Right ventricle myocardium superior (tissue), 1 donor: ENCODE measurements around the gene ALG8. TPM values are rescaled to one million over a fixed set of nuclear protein-coding genes. Genes with fewer than 3 reads are reported as not detected.
"Not testable (repeated sequence)": the region's sequence is repeated elsewhere in the genome, so short reads cannot be mapped to it uniquely, and the experiment has no call there.

Experiments used
- ATAC-seq: fragments of 200-7000 bp; cut with Tn5 transposase; one replicate; pipeline ENCODE4 v1.9.1; 2020; ENCODE audit warnings: mild to moderate bottlenecking; ENCODE audit not compliant: poor library complexity
- DNase-seq: peaks from one replicate; pipeline ENCODE4 v3.0.0-alpha.2; 2020
- intact Hi-C: fragments of 100-400 bp; cut with DNase I; formaldehyde crosslinking; loops from one replicate; pipeline ENCODE4 v1.11.2; 2022
- total RNA-seq: library from RNA; stranded (reverse); fragmentation: NEBNext Ultra II Directional; extraction: Animal tissue kit (Norgen Biotek cat#: 25700); gene quantifications from one replicate; pipeline ENCODE4 v1.2.1, GENCODE V29; 2021
- donor health status: DM: no; HTN: yes; CAD: no; lungs with severe emphysema.

Gene ALG8
- total RNA-seq, 1 donor from 2014 or later = 15.8 TPM

DNA sequence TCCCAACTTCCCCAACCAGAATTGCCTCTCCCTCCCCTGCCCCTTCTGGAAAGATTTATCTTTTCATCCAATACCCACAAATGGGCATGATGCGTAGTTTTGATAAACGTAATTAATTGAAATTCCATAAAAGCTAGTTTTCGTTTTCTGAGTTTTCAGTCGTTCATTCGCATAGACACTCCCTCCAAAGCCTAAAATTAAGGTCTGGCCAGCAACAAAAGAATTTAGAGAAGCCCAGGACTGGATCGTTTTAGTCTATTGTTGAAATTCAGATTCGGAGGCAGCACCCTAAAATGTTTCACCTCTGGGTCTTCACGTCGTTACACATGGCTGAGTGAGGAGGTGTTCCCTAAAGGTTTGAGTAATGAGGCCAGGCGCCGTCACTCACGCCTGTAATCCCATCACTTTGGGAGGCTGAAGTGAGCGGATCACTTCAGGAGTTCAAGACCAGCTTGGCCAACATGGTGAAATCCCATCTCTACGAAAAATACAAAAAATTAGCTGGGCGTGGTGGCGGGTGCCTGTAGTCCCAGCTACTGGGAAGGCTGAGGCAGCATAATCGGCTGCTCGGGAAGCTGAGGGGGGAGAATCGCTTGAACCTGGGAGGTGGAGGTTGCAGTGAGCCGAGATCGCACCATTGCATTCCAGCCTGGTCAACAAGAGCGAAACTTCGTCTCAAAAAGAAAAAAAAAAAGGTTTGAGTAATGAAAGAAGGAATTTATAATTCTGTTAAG is 59.2 kb downstream of the ALG8 start:
- intact Hi-C loops = no loop called here
- no peak for DNase-seq
- ATAC-seq = no peak

DNA sequence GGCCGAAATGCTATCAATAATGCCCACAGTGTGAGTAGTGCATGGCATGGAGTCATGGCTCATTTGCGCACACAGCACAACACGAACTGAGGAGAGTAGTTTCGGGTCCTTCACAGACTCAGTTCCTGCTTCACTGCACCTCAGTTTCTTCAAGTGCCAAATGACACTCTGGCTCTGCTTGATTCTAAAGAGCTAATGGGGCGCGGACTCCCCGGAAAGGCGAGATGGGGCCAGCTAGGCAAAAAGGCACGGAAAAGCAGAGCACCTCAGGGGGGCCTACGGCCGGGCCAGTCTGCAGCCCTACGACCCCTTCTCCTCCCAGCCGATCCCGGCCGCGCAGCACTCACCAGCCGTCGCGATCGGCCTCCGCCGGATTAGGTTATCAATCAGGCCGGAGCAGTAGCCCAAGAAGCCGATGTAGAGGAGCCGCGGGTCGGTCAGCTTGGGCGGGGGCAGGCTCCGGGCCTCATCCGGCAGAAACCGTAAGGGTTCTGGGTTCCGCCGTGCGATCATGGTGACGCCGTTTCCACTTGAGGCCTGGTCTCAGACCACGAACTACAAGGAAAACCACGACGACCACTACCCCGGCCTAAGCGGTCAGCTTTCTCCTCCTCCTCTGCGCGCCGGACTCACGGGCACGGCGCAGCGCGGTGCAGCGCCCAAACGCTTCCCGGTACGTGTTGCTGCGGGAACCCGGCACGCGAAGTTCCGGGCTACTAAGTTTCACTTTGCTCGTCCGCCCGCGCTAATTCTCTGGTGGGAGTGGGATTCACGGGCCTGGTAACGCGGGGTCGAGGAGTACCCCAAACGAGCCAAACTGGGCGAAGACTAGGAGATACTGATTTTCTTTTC is 60.0 kb downstream of the ALG8 start, which contains the start of gene NDUFC2:
NDUFC2 (minus strand) TSS at position 631 of the 852 bp plus-strand sequence; CDS start at position 513, 118 bp downstream.
- intact Hi-C loops = no loop called here
- peak; percentile 90 for DNase-seq
- peak; percentile 97 for ATAC-seq

DNA sequence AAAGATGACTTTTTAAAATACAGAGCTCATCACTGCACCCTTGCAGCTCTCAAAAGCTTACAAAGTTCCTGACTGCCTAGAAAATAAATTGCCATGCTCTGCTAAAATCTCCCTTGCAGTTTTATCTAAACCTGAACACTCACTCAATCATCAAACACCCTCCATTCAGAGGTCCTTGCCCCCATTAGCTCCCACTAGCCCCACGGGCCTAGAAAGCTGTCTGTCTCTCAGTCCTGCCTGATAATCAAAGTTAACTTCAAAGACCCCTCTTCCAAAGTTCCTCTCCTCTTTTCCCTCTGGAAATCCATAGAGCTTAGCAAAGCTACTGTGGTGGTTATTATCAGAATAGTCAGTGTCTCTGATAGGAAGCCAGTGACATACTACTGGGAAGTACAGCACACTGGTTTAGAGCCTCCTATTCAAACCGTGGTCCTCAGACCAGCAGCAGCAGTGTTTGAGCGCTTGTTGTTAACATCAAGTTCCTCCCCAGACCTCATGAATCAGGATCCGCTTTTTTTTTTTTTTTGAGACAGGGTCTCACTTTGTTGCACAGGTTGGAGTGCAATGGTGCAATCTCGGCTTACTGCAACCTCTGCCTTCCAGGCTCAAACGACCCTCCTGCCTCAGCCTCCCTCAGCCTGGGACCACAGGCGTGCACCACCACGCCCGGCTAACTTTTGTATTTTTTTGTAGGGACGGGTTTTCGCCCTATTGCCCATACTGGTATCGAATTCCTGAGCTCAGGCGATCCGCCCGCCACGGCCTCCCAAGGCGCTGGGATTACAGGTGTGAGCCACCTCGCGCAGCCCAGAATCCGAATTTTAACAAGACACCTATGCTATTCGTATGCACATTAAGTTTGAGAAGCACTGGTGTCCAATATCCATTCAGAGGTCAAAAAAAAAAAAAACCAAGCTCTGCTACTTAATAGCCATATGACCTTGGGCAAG is 60.9 kb downstream of the ALG8 start:
- no peak for DNase-seq
- intact Hi-C loops = no loop called here
- ATAC-seq = no peak

DNA sequence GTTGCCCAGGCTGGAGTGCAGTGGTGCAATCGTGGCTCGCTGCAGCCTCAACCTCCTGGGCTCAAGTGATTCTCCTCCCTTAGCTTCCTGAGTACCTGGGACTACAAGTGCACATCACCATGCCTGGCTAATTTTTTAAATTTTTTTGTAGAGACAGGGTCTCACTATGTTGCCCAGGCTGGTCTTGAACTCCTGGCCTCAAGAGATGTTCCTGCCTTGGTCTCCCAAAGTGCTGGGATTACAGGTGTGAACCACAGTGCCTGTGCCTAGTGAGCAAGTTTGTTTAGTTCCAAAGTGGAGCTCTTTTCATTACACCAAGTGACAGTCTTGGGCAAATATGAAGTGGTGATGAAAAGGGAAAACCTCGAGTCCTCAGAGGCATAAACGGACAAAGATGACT is 61.8 kb downstream of the ALG8 start:
- intact Hi-C loops, ATAC-seq: not testable (repeated sequence)

DNA sequence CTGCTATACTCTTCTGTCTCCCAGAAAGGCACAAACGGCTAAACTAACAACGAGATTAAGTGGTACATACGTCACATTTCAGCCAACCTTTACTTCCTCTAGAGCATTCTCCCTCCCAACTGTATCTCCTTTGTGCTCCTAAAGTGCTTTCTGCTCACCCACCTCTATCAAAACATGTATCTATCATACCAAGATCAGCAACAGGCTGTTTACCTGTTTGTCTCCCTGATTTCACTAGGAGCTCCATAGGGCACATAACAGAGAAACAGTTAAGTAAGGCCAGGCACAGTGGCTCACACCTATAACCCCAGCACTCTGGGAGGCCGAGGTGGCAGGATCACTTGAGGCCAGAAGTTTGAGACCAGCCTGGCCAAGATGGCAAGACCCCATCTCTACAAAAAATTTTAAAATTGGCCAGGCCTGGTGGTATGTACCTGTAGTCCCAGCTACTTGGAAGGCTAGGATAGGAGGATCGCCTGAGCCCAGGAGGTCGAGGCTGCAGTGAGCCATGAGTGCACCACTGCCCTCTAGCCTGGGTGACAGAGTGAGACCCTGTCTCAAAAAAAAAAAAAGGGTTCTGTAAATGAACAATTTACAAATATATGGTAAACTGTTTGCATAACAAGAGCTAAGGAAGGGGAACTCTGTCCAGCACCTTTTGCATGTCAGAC is 62.6 kb downstream of the ALG8 start:
- intact Hi-C loops = no loop called here
- DNase-seq (no peak), ATAC-seq (no peak)

More for the DNA sequence above, 61.8 kb downstream of the ALG8 start:
- not testable (repeated sequence) for DNase-seq

DNA sequence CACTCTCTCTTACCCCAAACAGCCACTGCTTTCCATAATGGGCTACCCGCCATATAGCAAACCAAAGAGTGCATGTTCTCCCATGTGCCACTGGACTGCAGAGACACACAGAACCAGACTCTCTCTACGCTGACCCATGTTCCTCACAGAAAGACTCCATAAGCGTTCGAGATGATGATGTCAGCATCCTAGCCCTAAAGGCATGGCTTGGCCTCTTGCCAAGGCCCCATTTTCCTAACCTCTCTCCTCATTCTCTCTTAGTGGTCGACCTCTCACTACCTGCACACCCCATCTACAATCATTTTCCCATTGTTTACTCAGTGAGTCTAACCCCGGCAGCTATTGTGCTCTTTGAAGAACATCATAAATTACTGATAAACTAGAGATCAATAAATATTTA is 64.7 kb downstream of the ALG8 start:
- intact Hi-C loops = no loop called here
- no peak for ATAC-seq
- no peak for DNase-seq

DNA sequence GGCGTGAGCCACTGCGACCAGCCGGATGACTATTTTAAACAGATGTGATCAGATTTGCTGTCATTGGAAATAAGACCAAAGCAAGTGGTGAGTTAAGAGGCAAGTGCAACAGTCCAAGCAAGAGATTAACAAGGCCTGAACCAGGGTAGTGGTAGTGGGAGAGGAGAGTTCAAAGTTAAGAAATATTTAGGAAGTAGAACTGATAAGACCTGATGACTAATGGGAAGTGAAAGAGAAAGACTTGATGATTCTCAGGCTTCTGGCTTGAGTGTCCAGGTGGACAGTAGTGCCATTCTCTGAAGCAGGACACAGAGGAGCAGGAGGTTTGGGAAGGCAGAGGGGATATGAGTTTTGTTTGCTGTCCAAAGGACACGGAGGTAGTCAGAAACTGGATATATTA is 67.0 kb downstream of the ALG8 start:
- DNase-seq (no peak), ATAC-seq (no peak)
- intact Hi-C loops = no loop called here

DNA sequence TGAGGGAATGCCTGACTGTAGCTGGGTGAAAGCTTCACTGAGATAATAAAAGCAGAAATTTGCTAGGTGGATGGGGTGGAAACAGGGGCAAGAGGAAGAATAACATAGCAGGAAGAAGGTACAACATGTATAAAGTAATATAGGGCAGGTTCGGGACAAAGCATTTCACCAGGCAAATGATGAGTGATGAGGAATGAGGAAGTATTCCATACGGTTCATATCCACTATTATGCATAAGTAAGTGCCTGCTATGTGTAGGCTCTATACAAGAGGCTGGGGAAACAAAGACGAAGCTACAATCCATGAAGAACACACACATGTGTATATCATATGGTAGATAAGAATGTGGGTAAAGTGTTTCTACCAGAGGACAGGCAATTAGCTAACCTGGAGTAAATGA is 67.7 kb downstream of the ALG8 start:
- intact Hi-C loops = no loop called here
- ATAC-seq = no peak
- DNase-seq = no peak

DNA sequence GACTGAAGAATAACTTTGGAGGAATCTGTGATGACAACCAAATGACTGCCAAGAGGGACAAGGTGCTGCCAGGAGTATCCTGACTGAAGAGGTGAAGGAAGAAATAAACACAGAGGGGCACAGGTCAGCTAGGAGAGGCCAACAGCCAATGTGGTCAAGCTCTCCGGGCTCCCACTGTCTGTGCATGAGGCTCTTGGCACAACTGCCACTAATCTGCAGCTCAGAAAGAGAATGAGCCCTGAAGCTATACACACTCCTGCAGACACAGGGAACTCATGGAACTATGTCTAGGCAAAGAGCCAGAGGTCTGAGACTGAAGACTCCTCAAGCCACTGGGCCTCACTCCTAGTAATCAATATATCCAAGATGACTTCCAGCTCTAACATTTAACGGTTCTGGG is 68.8 kb downstream of the ALG8 start:
- DNase-seq = no peak
- peak; percentile 25 for ATAC-seq
- intact Hi-C loops = no loop called here

DNA sequence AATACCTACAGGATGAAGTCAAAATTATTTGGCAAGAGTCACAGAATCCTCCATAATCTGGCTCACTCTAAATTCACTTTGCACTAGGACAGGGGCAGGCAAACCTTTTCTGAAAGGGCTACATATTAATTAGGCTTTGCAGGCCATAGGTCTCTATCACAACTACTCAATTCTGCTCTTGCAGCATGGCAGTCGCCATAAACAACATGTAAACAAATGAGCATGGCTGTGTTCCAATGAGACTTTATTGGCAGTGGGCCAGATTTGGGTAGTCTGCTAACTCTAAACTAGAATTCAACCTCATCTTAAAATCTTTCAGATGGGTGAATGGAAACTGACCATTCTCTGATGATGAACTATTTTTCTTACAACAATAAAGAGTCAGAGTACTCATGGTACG is 70.0 kb downstream of the ALG8 start:
- peak; percentile 64 for ATAC-seq
- intact Hi-C loops = no loop called here
- DNase-seq = no peak

DNA sequence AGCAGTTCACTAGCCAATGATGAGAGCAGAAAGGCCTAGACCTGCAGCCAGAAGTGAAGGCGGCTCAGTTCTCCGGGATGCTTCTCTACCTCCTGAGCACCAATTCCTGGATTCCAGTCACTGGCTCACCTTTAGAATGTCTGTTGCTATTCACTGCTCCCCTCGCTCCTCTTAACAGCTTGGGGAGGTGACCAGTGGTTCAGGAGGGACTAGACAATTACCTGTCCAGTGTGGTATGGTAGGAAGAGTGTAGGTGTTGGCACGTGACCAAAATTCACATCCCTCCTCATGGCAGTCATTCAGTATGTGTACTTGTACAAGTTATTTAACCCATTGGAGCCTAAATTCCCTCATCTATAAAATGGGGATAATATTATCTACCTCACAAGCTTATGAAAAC is 71.7 kb downstream of the ALG8 start:
- no peak for ATAC-seq
- intact Hi-C loops = no loop called here
- no peak for DNase-seq

DNA sequence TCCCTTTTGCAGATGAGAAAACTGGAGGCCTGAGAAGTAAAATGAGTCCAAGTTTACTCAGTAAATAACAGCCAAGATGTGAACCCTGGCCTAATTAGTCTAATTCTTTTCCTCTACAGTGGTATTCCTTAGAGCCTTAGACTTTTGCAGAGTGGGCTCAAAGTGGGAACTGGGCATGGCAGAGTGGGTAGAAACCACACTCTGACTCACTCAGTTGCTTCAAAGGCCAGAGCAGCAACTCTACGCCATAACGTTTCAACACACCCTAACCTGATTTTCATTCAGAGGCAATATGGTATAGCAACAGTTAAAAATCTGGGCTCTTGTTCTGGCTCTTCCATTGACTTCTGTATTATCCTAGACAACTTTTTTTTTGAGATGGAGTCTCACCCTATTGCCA is 73.0 kb downstream of the ALG8 start:
- DNase-seq = no peak
- no peak for ATAC-seq
- intact Hi-C loops = no loop called here

DNA sequence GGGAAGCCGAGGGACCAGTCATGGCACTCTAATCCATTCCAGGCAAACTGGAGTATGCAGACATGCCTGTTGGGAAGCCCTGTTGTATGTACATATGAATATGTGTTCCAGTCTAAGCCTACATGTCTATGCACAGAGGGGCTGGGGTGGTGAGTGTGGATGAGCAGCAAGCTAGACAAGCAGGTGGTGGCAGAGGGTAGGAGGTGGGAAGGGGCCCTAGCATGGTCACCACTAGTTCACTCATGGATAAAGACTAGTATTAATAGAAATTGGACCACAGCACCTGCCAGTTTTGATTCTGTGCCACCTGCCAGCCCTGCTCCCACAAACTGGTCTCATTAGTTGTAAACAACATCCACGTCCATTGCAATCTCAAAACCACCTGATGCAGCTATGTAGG is 74.2 kb downstream of the ALG8 start:
- intact Hi-C loops = no loop called here
- ATAC-seq = no peak
- no peak for DNase-seq

DNA sequence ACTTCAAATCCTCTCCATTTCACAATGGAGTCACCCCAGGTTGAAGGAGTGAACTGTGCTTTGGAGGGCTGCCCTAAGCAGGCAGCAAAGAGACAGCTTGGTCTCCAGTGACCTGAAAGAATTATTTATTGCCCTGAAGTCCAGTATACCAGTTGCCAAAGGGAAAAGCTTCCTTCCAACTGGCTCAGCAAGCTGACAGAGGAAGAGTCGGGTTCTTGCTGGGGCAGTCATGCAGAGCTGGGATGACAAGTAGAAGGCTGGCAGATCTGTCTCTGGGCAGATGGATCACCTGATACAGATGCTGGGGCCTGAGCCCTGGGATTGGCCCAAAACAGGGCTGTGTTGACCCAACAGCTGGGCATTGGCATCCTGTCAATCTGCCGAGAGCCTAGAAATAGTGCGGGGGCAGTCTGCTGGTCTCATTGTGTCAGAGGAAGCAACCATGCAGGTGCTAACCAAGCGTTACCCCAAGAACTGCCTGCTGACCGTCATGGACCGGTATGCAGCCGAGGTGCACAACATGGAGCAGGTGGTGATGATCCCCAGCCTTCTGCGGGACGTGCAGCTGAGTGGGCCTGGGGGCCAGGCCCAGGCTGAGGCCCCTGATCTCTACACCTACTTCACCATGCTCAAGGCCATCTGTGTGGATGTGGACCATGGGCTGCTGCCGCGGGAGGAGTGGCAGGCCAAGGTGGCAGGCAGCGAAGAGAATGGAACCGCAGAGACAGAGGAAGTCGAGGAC is 75.8 kb downstream of the ALG8 start, which contains the start of gene THRSP:
THRSP (plus strand) TSS at position 422 of the 742 bp plus-strand sequence; CDS start at position 443, 21 bp downstream.
- intact Hi-C loops = no loop called here
- no peak for ATAC-seq
- DNase-seq = no peak

DNA sequence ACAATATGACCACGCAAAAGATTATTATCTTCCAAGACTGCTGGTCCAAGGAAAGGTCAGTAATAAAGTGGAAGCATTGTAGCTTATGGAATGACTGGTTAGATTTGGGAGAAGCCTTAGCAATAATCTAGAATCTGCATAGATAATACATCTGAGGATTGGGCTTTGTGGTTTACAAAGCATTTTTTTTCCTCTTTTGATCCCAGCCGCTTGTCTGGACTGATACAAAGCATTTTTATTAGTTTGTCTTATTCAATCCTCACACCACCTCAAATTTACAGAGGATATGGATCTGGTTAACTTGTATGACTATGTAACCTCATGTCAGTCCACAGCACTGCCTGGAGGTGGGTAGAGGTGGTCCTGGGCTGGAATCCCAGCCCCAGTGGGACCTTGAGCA is 76.8 kb downstream of the ALG8 start:
- no peak for DNase-seq
- ATAC-seq = no peak
- intact Hi-C loops = no loop called here

DNA sequence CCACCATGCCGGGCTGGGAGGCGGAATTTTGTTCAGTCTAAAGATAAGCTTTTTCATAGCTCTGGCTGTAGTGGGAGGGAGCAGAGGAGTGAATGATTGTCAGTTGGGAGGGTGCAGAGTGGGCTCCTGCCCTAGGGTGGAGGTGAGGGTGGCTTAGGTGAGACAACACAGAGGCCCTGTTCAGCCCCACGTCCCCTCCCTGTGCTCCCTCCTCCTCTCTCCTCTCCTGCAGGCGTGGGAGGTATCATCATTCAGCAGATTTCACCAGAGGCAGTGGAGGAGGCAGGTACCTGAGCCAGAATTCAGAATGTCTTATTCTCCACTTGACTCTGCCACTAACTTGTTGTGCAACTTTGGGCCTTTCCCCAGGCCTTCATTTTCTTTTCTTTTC is 77.5 kb downstream of the ALG8 start:
- no peak for ATAC-seq
- DNase-seq = no peak
- intact Hi-C loops = no loop called here

DNA sequence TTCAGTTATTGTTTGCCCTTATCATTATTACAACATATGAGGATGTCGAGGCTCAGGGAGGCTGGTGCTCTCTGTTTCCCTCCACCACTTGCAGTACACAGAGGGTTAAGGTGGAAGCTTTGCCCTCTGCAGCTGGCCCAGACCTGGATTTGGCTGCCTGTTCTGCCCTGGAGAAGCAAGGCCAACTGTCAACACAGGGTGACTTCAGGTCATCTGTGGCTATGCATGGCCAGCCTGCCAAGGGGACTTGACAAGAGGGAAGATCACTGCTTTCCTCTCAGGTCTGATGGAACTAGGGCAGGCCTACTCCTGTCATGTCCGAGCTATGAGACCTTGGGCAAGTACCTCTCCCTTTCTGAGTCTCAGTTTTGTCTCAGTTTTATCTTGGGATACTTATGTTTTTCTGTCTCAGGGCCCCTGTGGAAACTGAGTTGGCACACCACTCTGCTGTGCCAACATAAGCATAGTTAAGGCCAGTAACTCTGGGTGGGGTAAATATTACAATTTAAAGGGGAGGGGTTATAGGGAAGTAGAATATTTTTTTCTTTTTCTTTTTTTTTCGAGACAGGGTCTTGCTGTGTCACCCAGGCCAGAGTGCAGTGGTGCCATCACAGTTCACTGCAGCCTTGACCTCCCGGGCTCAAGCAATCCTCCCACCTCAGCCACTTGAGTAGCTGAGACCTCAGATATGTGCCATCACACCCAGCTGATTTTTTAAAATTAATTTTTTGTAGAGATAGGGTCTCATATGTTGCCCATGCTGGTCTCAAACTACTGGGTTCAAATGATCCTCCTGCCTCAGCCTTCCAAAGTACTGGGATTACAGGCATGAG is 78.1 kb downstream of the ALG8 start:
- ATAC-seq = peak; percentile 93
- peak; percentile 82 for DNase-seq
- intact Hi-C loops = no loop called here
